K562 (cell line): Measurements from ENCODE around the gene RALA.

Source experiments
- SAP30 ChIP-seq: fragments of 200-600 bp; sonication (generic); IDR thresholded peaks from 2 replicates; pipeline ENCODE4 v1.6.1; 2012; ENCODE audit warnings: borderline replicate concordance, low read depth, mild to moderate bottlenecking, moderate library complexity, low read length, control low read depth, inconsistent platforms; ENCODE audit not compliant: insufficient read depth, poor library complexity, severe bottlenecking
- SIN3A ChIP-seq, 2 experiments: fragments of 150-350 bp in 1 of 2; IDR thresholded peaks; 2 replicates each; pipeline ENCODE4 v1.6.1; 2011 to 2016; ENCODE audit warnings: borderline replicate concordance in 2 of 2, low read depth in 2 of 2, low read length in 2 of 2, mild to moderate bottlenecking in 2 of 2, moderate library complexity in 2 of 2; ENCODE audit not compliant: control insufficient read depth in 1 of 2
- SMARCE1 ChIP-seq: fragments of 450-650 bp; IDR thresholded peaks from 2 replicates; pipeline ENCODE4 v1.7.1; 2016; ENCODE audit warnings: mild to moderate bottlenecking
- USF1 ChIP-seq: sonication (generic); formaldehyde crosslinking; IDR thresholded peaks from 2 replicates; pipeline ENCODE4 v1.9.0; 2022; ENCODE audit warnings: mild to moderate bottlenecking, missing genetic modification reagents
- ZNF740 ChIP-seq, 3 experiments: fragments of 200-800 bp in 1 of 3; sonication (Bioruptor generic) in 1 of 3; sonication (generic) in 1 of 3; formaldehyde crosslinking in 1 of 3; IDR thresholded peaks; 2 replicates each; pipeline versions ENCODE4 v1.6.1 to v1.8.0; 2016 to 2022; ENCODE audit warnings: mild to moderate bottlenecking in 2 of 3, missing compliant biosample characterization in 2 of 3, missing genetic modification characterization in 2 of 3, missing genetic modification reagents in 1 of 3

GRCh38 chr7:39583539-39583938 lies 39.8 kb upstream of the RALA start:
- TF ChIP-seq SMARCE1, result no peak
- no peak for TF ChIP-seq SAP30
- no peak for TF ChIP-seq ZNF740 (CRISPR knock-in tag; IDR thresholded peaks at IDR 0.05)
- TF ChIP-seq ZNF740 (tag; IDR thresholded peaks at IDR 0.05), result no peak
- no peak for TF ChIP-seq SIN3A (IDR thresholded peaks at IDR 0.05; ENCODE audit: borderline replicate concordance in 2 of 2, control insufficient read depth in 1 of 2, low read depth in 2 of 2, low read length in 2 of 2)
- TF ChIP-seq USF1 (CRISPR knock-in tag), result no peak
